ENCODE results near the gene ZRANB3. TPM values are rescaled to one million over a fixed set of nuclear protein-coding genes. Genes with fewer than 3 reads are reported as not detected.
"Not testable (repeated sequence)": the region's sequence is repeated elsewhere in the genome, so short reads cannot be mapped to it uniquely, and the experiment has no call there.

The ZRANB3 gene
- polyA plus RNA-seq, 1 donor, result 3.8 TPM

GRCh38 chr2:135451966-135452365 lies 79.1 kb downstream of the ZRANB3 start:
- DNase-seq, result no peak
- no peaks in the 10 kb centered on the region for H3K4me1 ChIP-seq (ENCODE audit: control insufficient read depth, insufficient read depth, low read length)
- no CpG with 5 or more reads among the region's 1 CpG for WGBS (ENCODE audit: insufficient coverage, low lambda C conversion rate)
- H3K4me3 ChIP-seq (ENCODE audit: low read length), result no peak overlapping the region
- no peaks in the 10 kb centered on the region for H3K36me3 ChIP-seq (ENCODE audit: control insufficient read depth, insufficient read depth, low read length)
- H3K9me3 ChIP-seq (ENCODE audit: control insufficient read depth, low read depth, low read length), result peaks cover 8% of the 10 kb centered on the region
- H3K27me3 ChIP-seq (ENCODE audit: control insufficient read depth, insufficient read depth, low read length), result no peaks in the 10 kb centered on the region
- H3K27ac ChIP-seq (ENCODE audit: low read length), result no peak overlapping the region

- H3K27me3 ChIP-seq (ENCODE audit: control insufficient read depth, insufficient read depth, low read length); H3K9me3 ChIP-seq (ENCODE audit: control insufficient read depth, low read depth, low read length); H3K4me1 ChIP-seq (ENCODE audit: control insufficient read depth, insufficient read depth, low read length); H3K27ac ChIP-seq (ENCODE audit: low read length); DNase-seq; H3K36me3 ChIP-seq (ENCODE audit: control insufficient read depth, insufficient read depth, low read length); H3K4me3 ChIP-seq (ENCODE audit: low read length): not testable (repeated sequence)
- 100% methylated on average over 2 of the region's 5 CpGs for WGBS (ENCODE audit: insufficient coverage, low lambda C conversion rate)
These were observed 88.0 kb downstream of the ZRANB3 start for GRCh38 chr2:135443013-135443412.

- not testable (repeated sequence) for H3K36me3 ChIP-seq (ENCODE audit: control insufficient read depth, insufficient read depth, low read length); H3K27ac ChIP-seq (ENCODE audit: low read length); H3K4me3 ChIP-seq (ENCODE audit: low read length); H3K27me3 ChIP-seq (ENCODE audit: control insufficient read depth, insufficient read depth, low read length); H3K9me3 ChIP-seq (ENCODE audit: control insufficient read depth, low read depth, low read length); H3K4me1 ChIP-seq (ENCODE audit: control insufficient read depth, insufficient read depth, low read length); DNase-seq
- WGBS (ENCODE audit: insufficient coverage, low lambda C conversion rate), result 100% methylated on average over 1 of the region's 6 CpGs
These were observed 95.9 kb downstream of the ZRANB3 start for GRCh38 chr2:135435155-135435554.

- WGBS (ENCODE audit: insufficient coverage, low lambda C conversion rate), result 90% methylated on average over 1 of the region's 1 CpG
- no peaks in the 10 kb centered on the region for H3K36me3 ChIP-seq (ENCODE audit: control insufficient read depth, insufficient read depth, low read length)
- H3K4me1 ChIP-seq (ENCODE audit: control insufficient read depth, insufficient read depth, low read length), result no peaks in the 10 kb centered on the region
- DNase-seq, result no peak
- no peaks in the 10 kb centered on the region for H3K27me3 ChIP-seq (ENCODE audit: control insufficient read depth, insufficient read depth, low read length)
- H3K9me3 ChIP-seq (ENCODE audit: control insufficient read depth, low read depth, low read length), result peaks cover 6% of the 10 kb centered on the region
- no peak overlapping the region for H3K27ac ChIP-seq (ENCODE audit: low read length)
- H3K4me3 ChIP-seq (ENCODE audit: low read length), result no peak overlapping the region
These were observed 106.2 kb downstream of the ZRANB3 start for GRCh38 chr2:135424849-135425248.

DNA sequence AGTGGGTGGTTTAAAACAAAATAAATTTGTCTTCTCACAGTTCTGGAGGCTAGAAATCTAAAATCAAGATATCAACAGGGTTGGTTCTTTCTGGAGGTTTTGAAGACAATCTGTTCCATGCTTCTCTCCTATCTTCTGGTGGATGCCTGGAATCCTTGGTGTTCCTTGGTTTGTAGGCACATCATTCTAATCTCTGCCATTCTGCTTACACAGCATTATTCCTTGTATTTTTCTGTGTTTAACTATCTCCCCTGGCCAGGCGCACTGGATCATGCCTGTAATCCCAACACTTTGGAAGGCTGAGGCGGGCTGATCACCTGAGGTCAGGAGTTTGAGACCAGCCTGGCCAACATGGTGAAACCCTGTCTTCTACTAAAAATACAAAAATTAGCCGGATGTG lies 108.1 kb downstream of the ZRANB3 start:
- DNase-seq, result no peak
- H3K36me3 ChIP-seq (ENCODE audit: control insufficient read depth, insufficient read depth, low read length), result no peaks in the 10 kb centered on the region
- H3K4me1 ChIP-seq (ENCODE audit: control insufficient read depth, insufficient read depth, low read length), result no peaks in the 10 kb centered on the region
- H3K4me3 ChIP-seq (ENCODE audit: low read length), result no peak overlapping the region
- peaks cover 3% of the 10 kb centered on the region for H3K9me3 ChIP-seq (ENCODE audit: control insufficient read depth, low read depth, low read length)
- no peaks in the 10 kb centered on the region for H3K27me3 ChIP-seq (ENCODE audit: control insufficient read depth, insufficient read depth, low read length)
- H3K27ac ChIP-seq (ENCODE audit: low read length), result no peak overlapping the region
- no CpG with 5 or more reads among the region's 3 CpGs for WGBS (ENCODE audit: insufficient coverage, low lambda C conversion rate)

GRCh38 chr2:135411646-135412045 lies 119.4 kb downstream of the ZRANB3 start:
- no peaks in the 10 kb centered on the region for H3K27me3 ChIP-seq (ENCODE audit: control insufficient read depth, insufficient read depth, low read length)
- no peak overlapping the region for H3K4me3 ChIP-seq (ENCODE audit: low read length)
- no peaks in the 10 kb centered on the region for H3K36me3 ChIP-seq (ENCODE audit: control insufficient read depth, insufficient read depth, low read length)
- H3K27ac ChIP-seq (ENCODE audit: low read length), result no peak overlapping the region
- no peaks in the 10 kb centered on the region for H3K9me3 ChIP-seq (ENCODE audit: control insufficient read depth, low read depth, low read length)
- WGBS (ENCODE audit: insufficient coverage, low lambda C conversion rate), result no CpG with 5 or more reads among the region's 3 CpGs
- DNase-seq, result no peak
- no peaks in the 10 kb centered on the region for H3K4me1 ChIP-seq (ENCODE audit: control insufficient read depth, insufficient read depth, low read length)

GRCh38 chr2:135409436-135409835 lies 121.6 kb downstream of the ZRANB3 start:
- no peaks in the 10 kb centered on the region for H3K27me3 ChIP-seq (ENCODE audit: control insufficient read depth, insufficient read depth, low read length)
- 100% methylated on average over 1 of the region's 5 CpGs for WGBS (ENCODE audit: insufficient coverage, low lambda C conversion rate)
- H3K36me3 ChIP-seq (ENCODE audit: control insufficient read depth, insufficient read depth, low read length), result no peaks in the 10 kb centered on the region
- no peak for DNase-seq
- H3K4me1 ChIP-seq (ENCODE audit: control insufficient read depth, insufficient read depth, low read length), result no peaks in the 10 kb centered on the region
- no peak overlapping the region for H3K27ac ChIP-seq (ENCODE audit: low read length)
- no peaks in the 10 kb centered on the region for H3K9me3 ChIP-seq (ENCODE audit: control insufficient read depth, low read depth, low read length)
- H3K4me3 ChIP-seq (ENCODE audit: low read length), result no peak overlapping the region

DNA sequence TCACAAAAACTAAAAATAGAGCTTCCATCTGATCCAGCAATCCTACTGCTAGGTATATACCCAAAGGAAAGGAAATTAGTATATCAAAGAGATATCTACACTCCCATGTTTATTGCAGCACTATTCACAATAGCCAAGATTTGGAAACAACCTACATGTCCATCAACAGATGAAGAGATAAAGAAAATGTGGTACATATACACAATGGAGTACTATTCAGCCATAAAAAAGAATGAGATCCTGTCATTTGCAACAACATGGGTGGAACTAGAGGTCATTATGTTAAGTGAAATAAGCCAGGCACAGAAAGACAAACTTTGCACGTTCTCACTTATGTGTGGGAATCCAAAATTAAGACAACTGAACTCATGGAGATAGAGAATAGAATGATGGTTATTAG lies 134.8 kb downstream of the ZRANB3 start:
- WGBS (ENCODE audit: insufficient coverage, low lambda C conversion rate), result no CpG with 5 or more reads among the region's 1 CpG
- not testable (repeated sequence) for DNase-seq; H3K4me3 ChIP-seq (ENCODE audit: low read length); H3K9me3 ChIP-seq (ENCODE audit: control insufficient read depth, low read depth, low read length); H3K36me3 ChIP-seq (ENCODE audit: control insufficient read depth, insufficient read depth, low read length); H3K27me3 ChIP-seq (ENCODE audit: control insufficient read depth, insufficient read depth, low read length); H3K27ac ChIP-seq (ENCODE audit: low read length); H3K4me1 ChIP-seq (ENCODE audit: control insufficient read depth, insufficient read depth, low read length)

DNA sequence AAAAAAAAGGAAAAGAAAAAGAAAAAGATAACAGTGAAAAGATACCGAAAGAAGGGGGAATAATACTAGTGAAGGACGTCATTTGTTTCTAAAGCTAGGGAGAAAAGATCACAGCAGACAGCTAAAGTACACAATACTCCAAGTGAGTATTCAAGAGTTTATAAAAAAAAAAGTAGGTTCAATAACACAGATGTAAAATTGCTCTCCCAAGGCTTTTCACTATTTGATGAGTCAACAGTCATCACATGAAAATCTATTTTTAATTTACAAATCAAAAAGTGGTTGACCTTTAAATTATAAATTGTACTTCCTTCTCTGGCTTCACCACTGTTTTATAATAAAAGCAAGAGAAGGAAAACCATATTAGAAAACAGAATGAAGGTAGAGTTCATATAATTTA lies 144.0 kb downstream of the ZRANB3 start:
- Histone ChIP-seq H3K27ac (ENCODE audit: low read length) (no peak overlapping the region), H3K36me3 (ENCODE audit: control insufficient read depth, insufficient read depth, low read length) (no peaks in the 10 kb centered on the region), H3K4me1 (ENCODE audit: control insufficient read depth, insufficient read depth, low read length) (no peaks in the 10 kb centered on the region), H3K4me3 (ENCODE audit: low read length) (no peak overlapping the region), H3K27me3 (ENCODE audit: control insufficient read depth, insufficient read depth, low read length) (no peaks in the 10 kb centered on the region), H3K9me3 (ENCODE audit: control insufficient read depth, low read depth, low read length) (no peaks in the 10 kb centered on the region)
- 100% methylated on average over 2 of the region's 2 CpGs for WGBS (ENCODE audit: insufficient coverage, low lambda C conversion rate)
- DNase-seq, result no peak

- Histone ChIP-seq H3K9me3 (ENCODE audit: control insufficient read depth, low read depth, low read length) (no peaks in the 10 kb centered on the region), H3K36me3 (ENCODE audit: control insufficient read depth, insufficient read depth, low read length) (no peaks in the 10 kb centered on the region), H3K27ac (ENCODE audit: low read length) (no peak overlapping the region), H3K4me3 (ENCODE audit: low read length) (no peak overlapping the region), H3K4me1 (ENCODE audit: control insufficient read depth, insufficient read depth, low read length) (no peaks in the 10 kb centered on the region), H3K27me3 (ENCODE audit: control insufficient read depth, insufficient read depth, low read length) (no peaks in the 10 kb centered on the region)
- DNase-seq, result no peak
These were observed 152.4 kb downstream of the ZRANB3 start for GRCh38 chr2:135378591-135378990.

GRCh38 chr2:135373702-135374101 lies 157.3 kb downstream of the ZRANB3 start:
- no peak overlapping the region for H3K4me3 ChIP-seq (ENCODE audit: low read length)
- H3K9me3 ChIP-seq (ENCODE audit: control insufficient read depth, low read depth, low read length), result no peaks in the 10 kb centered on the region
- WGBS (ENCODE audit: insufficient coverage, low lambda C conversion rate), result no CpG with 5 or more reads among the region's 4 CpGs
- no peak overlapping the region for H3K27ac ChIP-seq (ENCODE audit: low read length)
- DNase-seq, result no peak
- no peaks in the 10 kb centered on the region for H3K27me3 ChIP-seq (ENCODE audit: control insufficient read depth, insufficient read depth, low read length)
- no peaks in the 10 kb centered on the region for H3K36me3 ChIP-seq (ENCODE audit: control insufficient read depth, insufficient read depth, low read length)
- H3K4me1 ChIP-seq (ENCODE audit: control insufficient read depth, insufficient read depth, low read length), result no peaks in the 10 kb centered on the region

Data from large intestine (tissue), 3 donors.